ENCODE data around the gene ACRV1. TPM values are rescaled to one million over a fixed set of nuclear protein-coding genes. Genes with fewer than 3 reads are reported as not detected.

Gene ACRV1
- polyA plus RNA-seq, 1 of the 3 experiments (the other 2 are of a cell fraction) = not detected

- no peak for TF ChIP-seq USF2 (IDR thresholded peaks at IDR 0.05; ENCODE audit: borderline replicate concordance, low read depth, low read length)
Observed at GRCh38 chr11:125626288-125626950, 54.2 kb downstream of the ACRV1 start (continued).

- H3K4me3 ChIP-seq (ENCODE audit: low read depth in 2 of 2, low read length in 1 of 2) = peak overlapping the region; percentile 77 to 79
- DNase-seq = peak; percentile 88
- peak overlapping the region; percentile 78 for H3K9ac ChIP-seq
- H3K27me3 ChIP-seq (ENCODE audit: insufficient read depth) = no peaks in the 10 kb centered on the region
- peak overlapping the region; percentile 88 for H3K4me2 ChIP-seq
- peaks cover 37% of the 10 kb centered on the region for H3K79me2 ChIP-seq (ENCODE audit: insufficient read depth)
- POLR2A ChIA-PET = interaction anchor here (3.8 kb wide), 1 partner anchor 33 kb away, joined by 13 read pairs; the partner anchor contains the start of gene STT3A
- H3F3A ChIP-seq (replicated peaks; ENCODE audit: insufficient read depth) = peaks cover 47% of the 10 kb centered on the region
- no peaks in the 10 kb centered on the region for H3K9me3 ChIP-seq
- H4K20me1 ChIP-seq (ENCODE audit: insufficient read depth) = no peaks in the 10 kb centered on the region
- peaks cover 22 to 34% of the 10 kb centered on the region in 2 experiments for H3K36me3 ChIP-seq (replicated peaks in 1 of 2; ENCODE audit: control insufficient read depth in 1 of 2, insufficient read depth in 2 of 2, low read length in 1 of 2)
- CTCF ChIA-PET = interaction anchor here (0.6 to 2.0 kb wide), 6 partner anchors 19 to 278 kb away, joined by 3 to 8 read pairs (median 5); partner anchors contain the start of gene EI24
- H3K9me2 ChIP-seq = no peaks in the 10 kb centered on the region
- WGBS (ENCODE audit: low lambda C conversion rate) = 1% methylated on average over 36 of the region's 51 CpGs
- peaks cover 4 to 11% of the 10 kb centered on the region in 2 experiments; a peak in 3 of 4 replicates for H3K4me1 ChIP-seq (ENCODE audit: control insufficient read depth in 1 of 2, insufficient read depth in 2 of 2, low read depth in 1 of 2, low read length in 1 of 2)
- H3K27ac ChIP-seq (ENCODE audit: low read depth in 2 of 2, low read length in 1 of 2) = peak overlapping the region; percentile 92 to 97
- H2AFZ ChIP-seq (ENCODE audit: low read depth) = peak overlapping the region; percentile 80
- TF ChIP-seq TAF1 (IDR thresholded peaks at IDR 0.05; ENCODE audit: borderline replicate concordance, low read depth, low read length) (peak; percentile 97), PBX3 (IDR thresholded peaks at IDR 0.05) (peak; percentile 2; the same call in 1 of the 2 replicates), FOXJ3 (CRISPR knock-in tag; IDR thresholded peaks at IDR 0.05) (peak; percentile 20; the same call in 1 of the 2 replicates), CHD2 (IDR thresholded peaks at IDR 0.05; ENCODE audit: low read length, partially characterized antibody) (peak; percentile 29), USF1 (IDR thresholded peaks at IDR 0.05; ENCODE audit: borderline replicate concordance, low read depth) (peak; percentile 55; the same call in 1 of the 2 replicates), TEAD4 (IDR thresholded peaks at IDR 0.05; ENCODE audit: borderline replicate concordance, insufficient read depth) (0 out of 2 replicates have a peak, but pooled peaks have one; percentile 60), TCF12 (IDR thresholded peaks at IDR 0.05) (no peak), NFIC (IDR thresholded peaks at IDR 0.05; ENCODE audit: borderline replicate concordance) (peak; percentile 11; the same call in 1 of the 2 replicates), RAD21 (IDR thresholded peaks at IDR 0.05; ENCODE audit: low read length) (no peak), REST (IDR thresholded peaks at IDR 0.05; ENCODE audit: low read depth, low read length) (no peak; the same call in 1 of the 2 replicates), ZBTB33 (IDR thresholded peaks at IDR 0.05; ENCODE audit: borderline replicate concordance, low read depth) (no peak), FOSL2 (IDR thresholded peaks at IDR 0.05; ENCODE audit: borderline replicate concordance, low read depth) (no peak), GATA2 (CRISPR knock-in tag; IDR thresholded peaks at IDR 0.05) (no peak), GABPA (IDR thresholded peaks at IDR 0.05; ENCODE audit: low read depth) (peak; percentile 35; the same call in 1 of the 2 replicates), YY1 (IDR thresholded peaks at IDR 0.05; ENCODE audit: low read depth) (0 out of 2 replicates have a peak, but pooled peaks have one; percentile 68), USF2 (IDR thresholded peaks at IDR 0.05; ENCODE audit: borderline replicate concordance, low read depth, low read length) (no peak), RCOR1 (IDR thresholded peaks at IDR 0.05; ENCODE audit: low read length) (no peak), ELF1 (IDR thresholded peaks at IDR 0.05) (peak; percentile 16; the same call in 1 of the 2 replicates), JUND (IDR thresholded peaks at IDR 0.05) (no peak; the same call in 1 of the 2 replicates), FOXM1 (IDR thresholded peaks at IDR 0.05; ENCODE audit: low read depth) (no peak; the same call in 1 of the 2 replicates)
Observed at GRCh38 chr11:125625630-125626287, 54.9 kb downstream of the ACRV1 start.

All from SK-N-SH (cell line).